ENCODE data around the gene TXNRD1.
A peak's percentile ranks its signal among the peaks of the same experiment; 100 is the strongest.

TXNRD1 gene

GRCh38 chr12:104369708-104370107 is 154.1 kb downstream of the TXNRD1 start:
- no peak overlapping the region for H3K27ac Mint-ChIP-seq
- peaks cover 10% of the 10 kb centered on the region for H3K4me1 Mint-ChIP-seq
- ATAC-seq (ENCODE audit: low read depth) (no peak), DNase-seq (ENCODE audit: low spot score in 2 of 2) (no peak)
- no peak overlapping the region for H3K4me3 Mint-ChIP-seq
- peaks cover 1% of the 10 kb centered on the region for H3K36me3 Mint-ChIP-seq
- no peaks in the 10 kb centered on the region for H3K9me3 Mint-ChIP-seq
- no peaks in the 10 kb centered on the region for H3K27me3 Mint-ChIP-seq

DNA sequence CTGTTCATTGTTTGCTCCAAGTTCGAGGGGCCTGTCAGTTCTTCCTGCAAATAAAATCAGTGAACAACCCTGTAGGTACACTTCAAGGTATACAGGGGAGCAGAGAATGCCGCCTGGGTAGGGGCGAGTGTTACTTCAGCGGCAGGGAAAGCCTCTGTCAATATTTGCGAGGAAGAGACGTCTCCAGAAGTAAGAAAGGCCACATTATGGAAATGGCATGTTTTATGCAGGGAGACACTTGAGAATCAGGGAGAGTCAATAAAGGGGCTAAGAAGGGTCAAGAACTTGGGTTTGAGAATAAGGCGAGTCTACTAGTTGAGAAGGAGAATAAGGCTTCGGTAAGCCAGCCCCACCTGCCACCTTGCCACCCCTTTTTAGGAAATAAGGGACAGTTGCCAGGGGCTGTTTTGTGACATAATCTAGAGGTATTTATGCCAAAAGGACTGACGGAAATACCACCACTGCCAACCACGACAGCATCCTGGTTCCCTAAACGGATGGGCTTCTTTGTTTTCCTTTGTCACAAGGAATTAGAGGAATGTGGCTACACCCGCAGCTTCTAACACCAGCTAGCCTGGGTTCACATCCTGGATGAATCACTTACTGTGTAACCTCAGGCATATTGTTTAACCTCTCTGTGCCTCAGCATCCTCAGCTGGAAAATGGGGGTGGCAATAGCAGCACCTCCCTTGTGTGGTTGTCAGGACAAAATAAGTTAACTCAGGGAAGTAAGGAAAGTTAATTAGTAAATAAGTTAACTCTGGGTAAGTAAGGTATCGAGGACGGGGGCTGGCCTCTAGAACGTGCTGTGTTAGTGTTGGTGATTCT is 155.7 kb downstream of the TXNRD1 start:
- Mint-ChIP-seq H3K9me3 (no peaks in the 10 kb centered on the region), H3K4me1 (peaks cover 10% of the 10 kb centered on the region), H3K36me3 (peaks cover 1% of the 10 kb centered on the region), H3K4me3 (no peak overlapping the region), H3K27me3 (no peaks in the 10 kb centered on the region), H3K27ac (no peak overlapping the region)
- ATAC-seq (ENCODE audit: low read depth), result no peak
- DNase-seq (ENCODE audit: low spot score in 2 of 2), result no peak

DNA sequence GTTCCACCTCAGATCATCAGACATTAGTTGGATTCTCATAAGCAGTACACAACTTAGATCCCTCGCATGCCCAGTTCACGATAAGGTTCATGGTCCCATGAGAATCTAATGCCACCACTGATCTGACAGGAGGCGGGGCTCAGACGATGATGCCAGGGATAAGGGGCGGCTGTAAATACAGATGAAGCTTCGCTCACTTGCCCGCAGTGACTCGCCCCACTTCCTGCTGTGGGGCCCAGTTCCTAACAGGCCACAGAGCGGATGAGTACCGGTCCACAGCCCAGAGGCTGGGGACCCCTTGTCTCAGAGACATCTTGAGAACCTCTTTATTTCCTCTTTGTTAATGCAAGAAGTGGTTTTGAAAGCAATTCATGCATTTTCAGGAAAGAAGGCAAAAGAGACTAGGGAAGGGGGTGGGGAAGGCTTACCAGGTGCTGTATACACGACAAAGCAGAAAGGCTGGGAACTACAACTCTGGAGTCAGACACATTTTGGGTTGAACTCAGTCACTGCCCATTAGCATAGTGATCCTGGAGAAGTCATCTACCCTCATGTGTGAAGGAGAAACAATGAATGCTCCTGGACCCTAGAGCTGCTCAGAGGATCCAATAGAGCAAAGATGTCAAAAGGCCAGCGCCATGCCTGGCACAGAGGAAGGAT is 156.6 kb downstream of the TXNRD1 start:
- Mint-ChIP-seq H3K4me3 (peak overlapping the region; percentile 37), H3K4me1 (peaks cover 10% of the 10 kb centered on the region), H3K9me3 (no peaks in the 10 kb centered on the region), H3K27ac (peak overlapping the region; percentile 41), H3K27me3 (no peaks in the 10 kb centered on the region), H3K36me3 (peaks cover 1% of the 10 kb centered on the region)
- peak in 1 of 2 donors; percentile 20 for DNase-seq (ENCODE audit: low spot score in 2 of 2)
- ATAC-seq (ENCODE audit: low read depth), result peak; percentile 97

GRCh38 chr12:104372721-104373335 is 157.2 kb downstream of the TXNRD1 start:
- peak overlapping the region; percentile 41 for H3K27ac Mint-ChIP-seq
- peaks cover 1% of the 10 kb centered on the region for H3K36me3 Mint-ChIP-seq
- H3K4me3 Mint-ChIP-seq, result no peak overlapping the region
- H3K4me1 Mint-ChIP-seq, result peaks cover 10% of the 10 kb centered on the region
- DNase-seq (ENCODE audit: low spot score in 2 of 2) (no peak), ATAC-seq (ENCODE audit: low read depth) (no peak)
- no peaks in the 10 kb centered on the region for H3K27me3 Mint-ChIP-seq
- H3K9me3 Mint-ChIP-seq, result no peaks in the 10 kb centered on the region

DNA sequence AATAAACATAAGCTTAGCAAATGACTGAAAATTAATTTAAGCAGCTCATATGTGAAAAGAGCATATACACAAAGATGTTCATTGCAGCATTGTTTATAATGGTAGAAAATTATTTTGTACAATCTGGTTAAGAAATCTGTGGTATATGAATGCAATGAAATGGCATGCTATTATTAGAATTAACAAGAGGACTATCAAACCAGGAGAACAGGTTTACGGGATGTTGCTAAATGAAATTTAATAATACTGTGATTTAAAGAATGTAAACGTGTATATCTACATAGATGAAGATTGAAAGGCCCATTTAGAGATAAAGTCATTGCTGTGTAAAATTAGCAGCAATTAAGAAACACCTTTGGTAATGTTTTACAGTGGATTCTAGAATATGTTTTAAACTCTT is 158.5 kb downstream of the TXNRD1 start:
- H3K9me3 Mint-ChIP-seq, result no peaks in the 10 kb centered on the region
- H3K4me3 Mint-ChIP-seq, result no peak overlapping the region
- H3K36me3 Mint-ChIP-seq, result peaks cover 1% of the 10 kb centered on the region
- no peak for ATAC-seq (ENCODE audit: low read depth)
- peaks cover 10% of the 10 kb centered on the region for H3K4me1 Mint-ChIP-seq
- no peaks in the 10 kb centered on the region for H3K27me3 Mint-ChIP-seq
- DNase-seq (ENCODE audit: low spot score in 2 of 2), result no peak
- no peak overlapping the region for H3K27ac Mint-ChIP-seq

DNA sequence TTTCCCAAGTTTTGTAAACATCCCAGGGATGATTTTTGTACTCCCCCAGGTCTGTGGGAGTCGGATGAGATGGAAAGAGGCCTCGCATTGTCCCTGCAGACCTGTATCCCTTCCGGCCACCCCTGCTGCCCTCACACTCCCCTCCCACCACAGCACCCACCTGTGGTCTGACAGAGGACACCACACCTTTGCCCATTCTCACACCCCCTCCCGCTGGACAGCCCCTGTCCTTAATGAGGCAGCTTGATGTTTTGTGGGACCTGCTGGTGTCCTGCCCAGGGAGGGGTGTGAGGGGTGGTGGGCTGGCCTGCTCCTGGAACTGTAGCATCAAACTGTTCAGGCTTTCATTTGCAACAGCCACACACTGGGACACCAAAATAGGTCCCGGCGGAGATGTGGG is 159.2 kb downstream of the TXNRD1 start:
- Mint-ChIP-seq H3K4me1 (peaks cover 10% of the 10 kb centered on the region), H3K36me3 (peaks cover 1% of the 10 kb centered on the region), H3K27me3 (no peaks in the 10 kb centered on the region), H3K27ac (no peak overlapping the region), H3K4me3 (no peak overlapping the region), H3K9me3 (no peaks in the 10 kb centered on the region)
- no peak for DNase-seq (ENCODE audit: low spot score in 2 of 2)
- ATAC-seq (ENCODE audit: low read depth), result no peak

GRCh38 chr12:104375775-104376174 is 160.2 kb downstream of the TXNRD1 start:
- no peak for ATAC-seq (ENCODE audit: low read depth)
- peaks cover 10% of the 10 kb centered on the region for H3K4me1 Mint-ChIP-seq
- H3K27me3 Mint-ChIP-seq, result no peaks in the 10 kb centered on the region
- no peaks in the 10 kb centered on the region for H3K9me3 Mint-ChIP-seq
- no peak overlapping the region for H3K4me3 Mint-ChIP-seq
- no peaks in the 10 kb centered on the region for H3K36me3 Mint-ChIP-seq
- no peak for DNase-seq (ENCODE audit: low spot score in 2 of 2)
- no peak overlapping the region for H3K27ac Mint-ChIP-seq

DNA sequence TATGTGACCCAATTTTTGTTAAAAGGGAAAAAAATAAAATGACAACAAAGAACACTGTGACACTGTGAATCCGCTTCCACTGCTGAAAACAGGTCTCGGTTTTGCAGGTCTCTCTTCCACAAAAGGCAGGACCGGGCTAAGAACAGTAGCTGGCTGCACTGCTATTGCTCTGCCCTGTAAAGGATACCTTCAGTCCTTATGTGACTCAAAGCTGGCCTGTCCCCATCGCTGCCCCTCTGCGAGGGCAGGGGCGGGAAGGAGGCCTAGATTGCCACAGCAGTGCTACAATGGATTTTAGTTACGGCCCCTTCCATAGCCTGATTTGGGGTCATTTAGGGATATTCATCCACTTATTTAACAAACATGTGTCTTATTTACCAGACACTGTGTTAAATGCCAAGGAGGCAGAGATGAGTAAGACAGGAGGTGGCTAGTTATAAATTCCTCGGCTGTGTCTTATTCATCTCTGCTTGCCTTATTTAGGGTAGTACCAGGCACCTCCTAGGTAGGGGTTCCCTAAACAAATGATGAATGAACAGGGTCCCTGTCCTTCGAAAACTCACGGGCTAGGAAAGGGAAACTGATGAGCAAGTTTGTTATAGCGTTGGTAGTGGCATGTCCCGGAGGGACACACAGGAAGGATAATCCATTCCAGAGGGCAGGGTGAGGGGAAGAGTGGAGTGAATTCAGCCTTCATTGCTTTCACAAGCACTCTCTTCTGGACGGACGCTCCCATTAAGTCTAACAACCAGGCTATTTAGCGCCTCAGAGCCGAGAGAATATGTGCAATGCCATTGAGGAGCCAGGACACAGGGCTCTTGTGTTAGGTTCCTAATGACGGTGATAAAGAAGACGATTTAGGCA is 161.3 kb downstream of the TXNRD1 start:
- no peak overlapping the region for H3K4me3 Mint-ChIP-seq
- ATAC-seq (ENCODE audit: low read depth), result no peak
- H3K36me3 Mint-ChIP-seq, result no peaks in the 10 kb centered on the region
- H3K4me1 Mint-ChIP-seq, result peaks cover 10% of the 10 kb centered on the region
- peaks cover 3% of the 10 kb centered on the region for H3K27me3 Mint-ChIP-seq
- no peak for DNase-seq (ENCODE audit: low spot score in 2 of 2)
- no peak overlapping the region for H3K27ac Mint-ChIP-seq
- H3K9me3 Mint-ChIP-seq, result no peaks in the 10 kb centered on the region

GRCh38 chr12:104377514-104377812 is 161.9 kb downstream of the TXNRD1 start:
- ATAC-seq (ENCODE audit: low read depth) (no peak), DNase-seq (ENCODE audit: low spot score in 2 of 2) (no peak)
- no peak overlapping the region for H3K27ac Mint-ChIP-seq
- no peak overlapping the region for H3K4me3 Mint-ChIP-seq
- H3K4me1 Mint-ChIP-seq, result peaks cover 7% of the 10 kb centered on the region
- peaks cover 3% of the 10 kb centered on the region for H3K27me3 Mint-ChIP-seq
- H3K36me3 Mint-ChIP-seq, result no peaks in the 10 kb centered on the region
- no peaks in the 10 kb centered on the region for H3K9me3 Mint-ChIP-seq

GRCh38 chr12:104378427-104378826 is 162.8 kb downstream of the TXNRD1 start:
- Mint-ChIP-seq H3K4me3 (no peak overlapping the region), H3K27me3 (peaks cover 3% of the 10 kb centered on the region), H3K4me1 (peaks cover 6% of the 10 kb centered on the region), H3K36me3 (no peaks in the 10 kb centered on the region), H3K9me3 (no peaks in the 10 kb centered on the region), H3K27ac (no peak overlapping the region)
- no peak for DNase-seq (ENCODE audit: low spot score in 2 of 2)
- no peak for ATAC-seq (ENCODE audit: low read depth)

- Mint-ChIP-seq H3K9me3 (peaks cover 2% of the 10 kb centered on the region), H3K36me3 (no peaks in the 10 kb centered on the region), H3K4me3 (no peak overlapping the region), H3K27ac (no peak overlapping the region), H3K4me1 (peaks cover 6% of the 10 kb centered on the region), H3K27me3 (peaks cover 3% of the 10 kb centered on the region)
- ATAC-seq (ENCODE audit: low read depth) (no peak), DNase-seq (ENCODE audit: low spot score in 2 of 2) (no peak)
Measured at GRCh38 chr12:104381341-104381730, 165.8 kb downstream of the TXNRD1 start.

- Mint-ChIP-seq H3K9me3 (peaks cover 2% of the 10 kb centered on the region), H3K4me1 (peaks cover 6% of the 10 kb centered on the region), H3K4me3 (no peak overlapping the region), H3K36me3 (no peaks in the 10 kb centered on the region), H3K27ac (peak overlapping the region; percentile 58), H3K27me3 (peaks cover 3% of the 10 kb centered on the region)
- DNase-seq (ENCODE audit: low spot score in 2 of 2), result peak; percentile 88
- peak; percentile 96 for ATAC-seq (ENCODE audit: low read depth)
Measured at GRCh38 chr12:104381731-104382480, 166.3 kb downstream of the TXNRD1 start.

DNA sequence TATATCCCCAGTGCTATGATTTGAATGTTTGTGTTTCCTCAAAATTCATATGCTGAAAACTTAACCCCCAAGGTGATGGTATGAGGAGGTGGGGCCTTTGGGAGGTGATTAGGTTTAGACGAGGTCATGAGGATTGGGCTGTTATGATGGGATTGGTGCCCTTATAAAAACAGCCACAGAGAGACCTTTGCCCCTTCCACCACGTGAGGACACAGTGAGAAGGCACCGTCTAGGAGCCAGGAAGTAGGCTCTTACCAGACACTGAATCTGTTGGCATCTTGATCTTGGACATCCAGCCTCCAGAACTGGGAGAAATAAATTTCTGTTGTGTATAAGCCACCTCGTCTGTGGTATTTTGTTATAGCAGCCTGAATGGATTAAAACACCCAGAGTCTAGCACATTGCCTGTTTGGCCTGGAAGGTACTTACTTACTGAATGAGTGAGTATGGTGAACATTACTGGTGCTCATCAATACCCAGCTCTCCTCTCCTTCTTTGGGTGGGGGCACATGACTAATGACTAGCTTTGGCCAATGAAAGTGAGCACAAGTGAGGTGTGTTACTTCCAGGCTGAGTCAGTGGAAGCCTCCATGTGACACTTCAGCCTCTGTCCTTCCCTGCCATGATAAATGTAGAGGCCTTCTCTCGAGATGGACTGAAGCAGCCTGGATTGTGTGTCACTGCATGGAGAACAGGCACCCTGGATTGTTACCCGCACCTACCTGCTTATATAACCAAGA is 168.7 kb downstream of the TXNRD1 start:
- H3K36me3 Mint-ChIP-seq, result no peaks in the 10 kb centered on the region
- ATAC-seq (ENCODE audit: low read depth), result no peak
- peaks cover 2% of the 10 kb centered on the region for H3K9me3 Mint-ChIP-seq

More for the DNA sequence above, 168.7 kb downstream of the TXNRD1 start:
- no peak for DNase-seq (ENCODE audit: low spot score in 2 of 2)
- H3K4me1 Mint-ChIP-seq, result peaks cover 6% of the 10 kb centered on the region
- H3K27me3 Mint-ChIP-seq, result peaks cover 3% of the 10 kb centered on the region
- no peak overlapping the region for H3K4me3 Mint-ChIP-seq
- H3K27ac Mint-ChIP-seq, result peak overlapping the region; percentile 29
